HG03457 (cell line): Measurements from ENCODE around the gene GSG1L.
"Not testable (repeated sequence)": the region's sequence is repeated elsewhere in the genome, so short reads cannot be mapped to it uniquely, and the experiment has no call there.

Source experiments
- ATAC-seq: cut with Tn5 transposase; IDR thresholded peaks from one replicate; pipeline ENCODE4 v1.9.1; 2021; ENCODE audit warnings: moderate number of reproducible peaks; ENCODE audit not compliant: unreplicated experiment

The GSG1L gene

GRCh38 chr16:27911486-27911885, 152.0 kb downstream of the GSG1L start:
- ATAC-seq: no peak

DNA sequence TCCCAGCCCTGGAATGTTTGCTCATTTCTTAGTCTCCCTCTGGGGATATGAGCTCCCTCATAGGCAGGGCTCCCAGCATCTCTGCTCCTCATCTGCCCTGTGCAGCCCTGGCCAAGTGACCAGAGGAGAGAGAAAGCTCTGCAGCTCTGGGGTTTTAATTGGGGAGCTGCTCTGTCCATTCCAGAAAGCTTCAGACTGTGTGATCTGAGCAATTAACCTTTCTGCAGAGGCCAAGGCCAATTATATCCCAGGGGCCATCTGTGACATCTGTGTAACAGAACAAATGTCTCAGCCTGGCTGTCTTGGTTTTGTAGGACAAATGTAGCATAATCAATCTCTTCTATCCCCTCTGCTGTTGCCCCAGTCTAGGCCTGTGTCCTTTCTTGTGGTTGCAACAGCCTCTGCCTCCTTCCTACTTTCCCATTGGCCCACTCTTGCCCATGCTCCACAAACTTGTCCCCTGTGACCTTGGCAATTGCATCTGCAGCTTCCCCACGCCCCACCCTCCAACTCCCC, 156.0 kb downstream of the GSG1L start:
- no peak for ATAC-seq

GRCh38 chr16:27906883-27907282, 156.6 kb downstream of the GSG1L start:
- no peak for ATAC-seq

GRCh38 chr16:27903046-27903655, 160.4 kb downstream of the GSG1L start:
- ATAC-seq: no peak

DNA sequence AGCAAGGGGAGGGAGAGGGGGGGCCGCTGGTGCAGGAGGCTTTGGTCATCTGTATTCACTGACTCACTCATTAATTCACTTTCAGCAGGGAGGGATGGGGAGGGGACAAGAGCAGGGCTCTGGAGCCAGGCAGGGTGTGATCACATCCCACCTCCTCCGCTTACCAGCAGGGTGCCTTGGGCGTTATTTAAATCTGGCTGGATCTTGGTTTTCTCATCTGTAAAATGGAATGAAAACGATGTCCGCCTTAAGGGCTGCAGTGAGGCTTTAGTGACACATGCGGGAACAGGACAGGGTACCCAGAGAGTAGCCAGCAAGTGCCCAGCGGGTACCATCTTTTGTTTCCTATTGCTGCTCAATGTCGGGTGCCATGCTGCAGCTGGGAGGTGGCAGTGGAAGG, 161.0 kb downstream of the GSG1L start:
- no peak for ATAC-seq

- no peak for ATAC-seq
Observed at GRCh38 chr16:27901956-27902355, 161.6 kb downstream of the GSG1L start.

GRCh38 chr16:27899736-27900135, 163.8 kb downstream of the GSG1L start:
- no peak for ATAC-seq

- no peak for ATAC-seq
Observed at GRCh38 chr16:27894386-27894785, 169.1 kb downstream of the GSG1L start.

DNA sequence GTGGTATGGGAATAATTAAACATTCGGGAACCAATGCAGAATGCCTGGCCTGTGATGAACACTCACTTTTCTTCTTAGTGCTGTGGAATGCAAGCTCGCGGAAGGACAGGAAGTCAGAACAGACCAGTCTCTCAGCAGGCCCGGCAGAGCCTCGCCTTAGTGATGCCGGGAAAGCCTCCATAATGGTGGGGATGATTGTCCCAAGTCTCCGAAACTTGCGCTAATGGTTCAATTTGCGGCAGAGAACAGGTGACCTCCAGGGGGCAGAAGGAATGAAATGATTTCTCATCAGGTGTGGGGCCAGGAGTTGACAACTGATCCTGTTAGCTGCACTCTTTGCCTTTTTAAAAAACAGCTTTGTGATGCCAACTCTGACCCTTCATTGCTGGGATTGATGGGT, 170.6 kb downstream of the GSG1L start:
- ATAC-seq: no peak

DNA sequence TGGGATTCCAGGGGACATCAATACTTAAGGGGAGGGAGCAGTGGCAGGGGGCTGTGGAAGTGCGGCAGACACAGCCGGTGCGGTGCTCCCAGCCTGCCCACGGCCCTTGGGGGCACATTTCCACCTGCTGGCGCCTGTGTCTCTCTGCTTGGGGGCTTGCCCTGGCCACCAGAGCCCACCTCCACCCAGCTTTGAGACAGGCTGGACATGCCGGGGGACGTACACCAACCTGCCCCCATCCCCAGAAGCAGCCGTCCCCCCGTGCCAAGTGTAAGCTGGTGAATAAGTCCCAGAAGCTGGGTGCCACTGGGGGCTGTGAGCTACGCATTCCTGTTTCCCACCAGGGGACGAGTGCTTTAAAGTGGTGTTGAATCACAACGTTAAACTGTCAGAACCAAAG, 172.6 kb downstream of the GSG1L start:
- ATAC-seq: no peak

DNA sequence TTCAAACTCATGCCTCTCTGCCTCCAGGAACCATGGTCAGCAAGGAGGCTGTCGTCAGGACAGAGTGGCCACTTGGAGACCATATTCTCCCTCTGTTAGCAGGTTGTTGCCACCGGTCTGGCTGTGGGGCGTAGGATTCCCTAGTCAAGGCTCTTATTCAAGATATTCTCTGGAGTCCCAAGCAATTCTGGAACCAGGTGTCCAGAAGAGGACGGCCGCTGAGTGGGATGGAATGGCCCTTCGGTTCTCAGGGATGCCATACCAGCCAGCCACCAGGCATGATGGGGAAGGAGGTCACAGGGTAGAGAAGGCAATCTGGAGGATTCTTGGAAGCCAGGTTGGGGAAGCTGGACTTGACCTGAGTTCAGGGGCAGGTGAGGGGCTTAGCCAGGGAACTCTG, 173.5 kb downstream of the GSG1L start:
- no peak for ATAC-seq

GRCh38 chr16:27883576-27883975, 179.9 kb downstream of the GSG1L start:
- ATAC-seq: no peak

GRCh38 chr16:27880287-27880686, 183.2 kb downstream of the GSG1L start:
- no peak for ATAC-seq

- ATAC-seq: no peak
Observed at GRCh38 chr16:27879601-27880247, 183.8 kb downstream of the GSG1L start.

- not testable (repeated sequence) for ATAC-seq
Observed at GRCh38 chr16:27872627-27873026, 190.9 kb downstream of the GSG1L start.

DNA sequence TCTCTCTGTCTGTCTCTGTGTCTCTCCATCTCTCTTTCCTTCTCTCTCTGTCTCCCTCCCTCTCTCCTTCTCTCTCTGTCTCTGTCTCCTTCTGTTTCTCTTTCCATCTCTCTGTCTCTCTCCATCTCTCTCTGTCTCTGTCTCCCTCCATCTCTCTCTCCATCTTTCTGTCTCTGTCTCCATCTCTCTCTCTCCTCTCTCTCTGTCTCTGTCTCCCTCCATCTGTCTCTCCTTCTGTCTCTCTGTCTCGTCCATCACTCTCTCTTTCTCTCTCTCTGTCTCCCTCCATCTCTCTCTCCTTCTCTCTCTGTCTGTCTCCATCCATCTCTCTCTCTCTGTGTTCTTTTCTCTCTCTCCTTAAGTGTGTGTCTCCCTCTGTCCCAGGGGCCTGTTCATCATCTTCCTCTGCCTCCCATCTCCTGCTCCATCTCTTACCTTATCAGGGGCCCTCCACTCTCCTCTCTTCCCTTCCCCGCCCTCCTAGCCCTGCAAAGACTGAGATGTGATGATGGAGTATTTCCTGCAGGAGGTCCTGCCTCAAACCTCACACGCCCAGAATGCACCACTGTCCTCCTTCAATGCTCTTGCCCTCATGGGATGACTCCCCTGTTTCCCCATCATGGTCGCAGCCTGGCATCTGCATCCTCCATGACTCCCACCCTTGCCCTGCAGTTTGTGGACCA, 193.3 kb downstream of the GSG1L start:
- no peak for ATAC-seq

GRCh38 chr16:27869411-27869810, 194.1 kb downstream of the GSG1L start:
- ATAC-seq: no peak

DNA sequence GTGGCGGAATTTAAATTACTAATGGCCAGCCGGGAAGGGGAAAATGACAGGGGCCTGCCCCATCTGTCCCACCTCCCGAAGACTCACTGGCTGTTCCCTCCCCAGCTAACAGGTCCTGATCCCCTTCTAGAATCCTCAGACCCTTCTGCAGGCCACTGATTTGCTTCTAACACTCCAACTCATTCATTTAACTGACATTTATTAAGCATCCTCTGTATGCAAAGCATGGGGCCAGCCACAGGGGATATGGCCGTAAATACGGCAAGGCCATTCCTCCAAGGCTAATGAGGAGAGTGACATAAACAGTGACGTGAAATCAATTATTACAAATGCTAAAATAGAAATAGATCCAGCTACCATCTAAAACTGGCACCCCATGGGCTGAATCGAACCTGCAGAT, 195.3 kb downstream of the GSG1L start:
- ATAC-seq: no peak

DNA sequence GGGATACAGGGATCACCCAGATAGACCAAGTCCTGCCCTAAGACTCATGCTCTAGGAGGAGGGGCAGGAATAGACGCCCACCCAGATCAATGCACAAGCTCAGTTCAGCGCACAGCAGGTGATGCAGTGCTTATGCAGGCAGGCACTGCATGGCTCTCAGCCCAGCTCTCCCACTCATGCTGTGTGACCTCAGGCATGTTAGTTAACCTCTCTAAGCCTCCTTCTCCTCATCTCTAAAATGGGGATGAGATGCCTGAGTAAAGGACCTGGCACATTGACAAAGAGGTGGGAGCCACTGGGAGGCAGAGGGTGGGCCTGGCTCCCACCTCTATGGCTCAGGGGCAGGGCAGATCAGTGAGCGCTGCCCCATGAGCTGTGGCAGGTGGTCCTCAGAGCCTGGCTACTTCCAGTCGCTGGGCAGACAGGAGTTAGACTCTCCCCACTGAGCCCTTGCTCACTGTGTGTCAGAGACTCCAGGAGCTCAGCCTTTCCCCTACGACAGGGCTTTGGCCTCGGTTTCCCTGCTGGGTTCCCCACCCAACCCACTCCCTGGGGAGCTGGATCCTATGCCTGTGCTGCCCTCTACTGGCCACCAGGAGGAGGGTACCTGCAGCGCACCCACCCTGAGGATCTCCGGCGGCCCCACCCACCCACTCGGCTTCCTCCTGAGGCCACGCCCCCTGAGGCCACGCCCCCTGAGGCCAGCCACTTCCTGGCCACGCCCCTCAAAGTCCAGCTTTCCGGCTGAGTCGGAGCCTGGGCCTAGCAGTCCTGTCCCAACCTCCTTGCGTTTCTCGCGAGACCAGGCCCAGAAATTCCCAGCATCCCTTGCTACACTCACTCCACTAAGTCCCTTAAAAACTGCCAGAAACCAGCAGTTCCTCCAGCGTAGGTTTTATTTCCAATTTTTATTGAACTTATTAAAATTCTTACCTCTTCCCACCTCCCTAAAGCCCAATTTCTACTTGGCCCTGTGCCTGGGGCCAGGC, 196.1 kb downstream of the GSG1L start:
- no peak for ATAC-seq

GRCh38 chr16:27863377-27863776, 200.1 kb downstream of the GSG1L start:
- no peak for ATAC-seq

DNA sequence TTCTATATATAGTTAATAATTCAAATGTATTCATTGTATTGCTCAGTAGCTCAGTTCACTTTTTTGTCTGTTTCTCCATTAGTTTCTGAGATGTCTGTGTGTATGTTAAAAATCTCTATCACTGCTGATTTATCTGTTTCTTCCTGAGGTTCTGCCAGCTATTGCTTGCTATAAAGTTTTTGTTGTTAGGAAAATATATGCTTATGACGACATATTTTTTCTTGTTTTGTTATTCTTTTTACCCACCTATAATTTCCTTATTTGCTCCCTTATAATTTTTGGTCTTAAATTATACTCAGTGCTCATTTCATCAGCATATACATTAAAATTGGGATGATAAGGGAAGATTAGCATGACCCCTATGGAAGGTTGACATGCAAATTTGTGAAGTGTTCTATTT, 200.6 kb downstream of the GSG1L start:
- ATAC-seq: no peak
